Erythroblast (primary cell): ENCODE results near the gene CACNA1I.

Experiments
- GATA1 ChIP-seq: IDR thresholded peaks from 2 replicates; pipeline ENCODE4 v1.6.1; 2011; ENCODE audit warnings: low read depth, mild to moderate bottlenecking, control low read depth, low read length, moderate library complexity
- POLR2A ChIP-seq: IDR thresholded peaks from 2 replicates; pipeline ENCODE4 v1.6.1; 2011; ENCODE audit warnings: mild to moderate bottlenecking, low read length

DNA sequence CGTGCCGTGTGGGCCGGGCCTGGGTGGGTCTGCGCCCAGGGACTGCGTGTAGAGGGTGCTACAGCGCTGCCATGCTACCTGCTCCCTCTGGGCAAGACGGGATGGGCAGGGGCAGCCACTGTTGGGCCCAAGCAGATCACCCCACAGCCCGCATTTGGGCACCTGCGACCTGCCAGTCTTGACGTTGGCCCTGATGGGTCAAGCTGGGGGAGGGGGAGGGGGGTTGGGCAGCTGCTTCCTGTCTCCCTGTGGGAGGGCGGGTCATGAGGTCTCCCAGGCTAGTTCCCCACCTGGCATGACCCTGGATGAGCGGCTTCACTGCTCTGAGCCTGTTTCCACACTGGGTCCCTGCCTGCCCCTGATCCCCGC is 35.2 kb upstream of the CACNA1I start:
- TF ChIP-seq POLR2A (no peak), GATA1 (no peak)
